K562 (cell line): ENCODE measurements around the gene NKAIN4. TPM values are rescaled to one million over a fixed set of nuclear protein-coding genes. Genes with fewer than 3 reads are reported as not detected.

Experiments used
- ATAC-seq: fragments of 200-7000 bp; cut with Tn5 transposase; 3 replicates; pipeline ENCODE4 v1.9.1; 2020; ENCODE audit warnings: moderate library complexity
- BruUV-seq: library from RNA; stranded (reverse); fragments of 400-500 nt; replicated peaks from 2 replicates; lab custom pipeline; 2021; lab: Mats Ljungman, UMichigan
- CTCF ChIA-PET: fragments of 300-600 bp; formaldehyde crosslinking; extraction: SDS; loops from one replicate; lab custom pipeline; 2021; ENCODE audit warnings: low intra/inter-chr PET ratio; lab: Yijun Ruan, JAX
- POLR2A ChIA-PET: fragments of 300-600, 350-650 bp; sonication (Branson Sonifier 250); formaldehyde crosslinking; extraction: SDS; loops from one replicate; lab custom pipeline; 2021; ENCODE audit warnings: antibody characterized with exemption, inconsistent platforms; lab: Yijun Ruan, JAX
- DNase-seq, 4 experiments: peaks; one replicate each; pipeline versions ENCODE4 v3.0.0 to v3.0.0-alpha.2; 2011 to 2018; ENCODE audit warnings: low spot score in 3 of 4, mixed read lengths in 3 of 4; ENCODE audit errors: extremely low read depth in 1 of 4
- FAIRE-seq: peaks from 2 replicates; lab custom pipeline; 2011; peaks lifted over from hg19 to GRCh38; lab: Jason Lieb, UNC
- H2AFZ ChIP-seq: 2 replicates; pipeline ENCODE4 v1.6.0; 2011; ENCODE audit warnings: low read depth, low read length, control low read depth, inconsistent platforms
- H3K27ac ChIP-seq: fragments of 200-600 bp; 3 replicates; pipeline ENCODE4 v1.8.0; 2011; ENCODE audit warnings: low read depth, mild to moderate bottlenecking, control low read depth, inconsistent platforms, low read length, moderate library complexity, mixed read lengths; ENCODE audit errors: extremely low read depth
- H3K27me3 ChIP-seq, 2 experiments: fragments of 300-600 bp in 1 of 2; 2 replicates in 1 of 2; 3 replicates in 1 of 2; pipeline versions ENCODE4 v1.6.0 to v1.8.0; 2011; ENCODE audit warnings: inconsistent platforms in 2 of 2, low read length in 2 of 2, mild to moderate bottlenecking in 1 of 2, mixed read lengths in 1 of 2, moderate library complexity in 1 of 2; ENCODE audit not compliant: control insufficient read depth in 2 of 2, insufficient read depth in 2 of 2
- H3K36me3 ChIP-seq: fragments of 300-600 bp; 3 replicates; pipeline ENCODE4 v1.8.0; 2011; ENCODE audit warnings: mild to moderate bottlenecking, low read length, inconsistent platforms; ENCODE audit not compliant: control insufficient read depth, insufficient read depth
- H3K4me1 ChIP-seq, 2 experiments: fragments of 200-600 bp in 1 of 2; replicated peaks in 1 of 2; 2 replicates in 1 of 2; 3 replicates in 1 of 2; pipeline versions ENCODE4 v1.5.1 to v1.8.0; 2011; ENCODE audit warnings: inconsistent platforms in 2 of 2, low read length in 2 of 2, mild to moderate bottlenecking in 1 of 2, mixed read lengths in 1 of 2, moderate library complexity in 1 of 2; ENCODE audit not compliant: control insufficient read depth in 2 of 2, insufficient read depth in 2 of 2
- H3K4me2 ChIP-seq: 2 replicates; pipeline ENCODE4 v1.6.1; 2011; ENCODE audit warnings: low read length, control low read depth, inconsistent platforms, mixed read lengths; ENCODE audit not compliant: insufficient read depth
- H3K4me3 ChIP-seq: fragments of 200-600 bp; sonication (generic), shearing (Covaris generic); 2 replicates; pipeline ENCODE4 v1.5.1; 2016; ENCODE audit warnings: control low read depth, inconsistent platforms
- H3K79me2 ChIP-seq: fragments of 200-600 bp; 3 replicates; pipeline ENCODE4 v1.8.0; 2011; ENCODE audit warnings: low read length, inconsistent platforms; ENCODE audit not compliant: control insufficient read depth, insufficient read depth
- H3K9ac ChIP-seq, 2 experiments: 2 replicates each; pipeline versions ENCODE4 v1.6.0 to v1.6.1; 2011; ENCODE audit warnings: low read depth in 2 of 2, low read length in 2 of 2, control low read depth in 1 of 2, inconsistent platforms in 1 of 2, mild to moderate bottlenecking in 1 of 2, mixed read lengths in 1 of 2; ENCODE audit not compliant: insufficient read depth in 1 of 2
- H3K9me1 ChIP-seq: one replicate; pipeline ENCODE4 v1.6.0; 2011; ENCODE audit warnings: inconsistent platforms, mild to moderate bottlenecking, low read length, moderate library complexity; ENCODE audit not compliant: control insufficient read depth, insufficient read depth
- H3K9me3 ChIP-seq: replicated peaks from 2 replicates; pipeline ENCODE4 v1.5.1; 2011; ENCODE audit warnings: low read depth, low read length, inconsistent platforms; ENCODE audit not compliant: control insufficient read depth, insufficient read depth
- H4K20me1 ChIP-seq: replicated peaks from 2 replicates; pipeline ENCODE4 v1.6.1; 2011; ENCODE audit warnings: low read length, inconsistent platforms, mixed read lengths; ENCODE audit not compliant: control insufficient read depth, insufficient read depth
- BCOR ChIP-seq: fragments of 450-650 bp; IDR thresholded peaks from 2 replicates; pipeline ENCODE4 v1.6.1; 2016
- KDM5B ChIP-seq: fragments of 200-600 bp; sonication (generic); IDR thresholded peaks from 2 replicates; pipeline ENCODE4 v1.6.1; 2012; ENCODE audit warnings: low read depth, mild to moderate bottlenecking, moderate library complexity, low read length, control low read depth, inconsistent platforms; ENCODE audit not compliant: insufficient replicate concordance
- MNT ChIP-seq, 2 experiments: fragments of 450-650 bp; conservative IDR thresholded peaks; 2 replicates each; pipeline ENCODE4 v1.6.1; 2017; ENCODE audit warnings: mild to moderate bottlenecking in 2 of 2, moderate library complexity in 2 of 2
- NELFE ChIP-seq: IDR thresholded peaks from 2 replicates; pipeline ENCODE4 v1.6.1; 2011; ENCODE audit warnings: mild to moderate bottlenecking; ENCODE audit not compliant: insufficient read depth, insufficient read length
- POLR2H ChIP-seq: IDR thresholded peaks from 2 replicates; pipeline ENCODE4 v1.6.1; 2016; ENCODE audit warnings: missing genetic modification characterization, low read depth, mild to moderate bottlenecking, control low read depth, missing compliant biosample characterization, moderate library complexity
- RBM25 ChIP-seq: fragments of 200-400 bp; formaldehyde crosslinking; IDR thresholded peaks from 2 replicates; pipeline ENCODE4 v1.6.1; 2018; ENCODE audit warnings: low read length, low read depth, moderate library complexity; ENCODE audit not compliant: severe bottlenecking
- ZFP36 ChIP-seq: fragments of 150-350 bp; IDR thresholded peaks from 2 replicates; pipeline ENCODE4 v1.6.1; 2018; ENCODE audit warnings: low read length, low read depth; ENCODE audit not compliant: partially characterized antibody
- WGBS: fragments of 100-300 bp; shearing (Covaris generic); methylation state at CpG from one replicate; pipeline ENCODE4 v1.1.6; 2016; ENCODE audit warnings: low coverage, mixed read lengths; ENCODE audit not compliant: insufficient coverage; ENCODE audit errors: missing lambda C conversion rate; 5-methylcytosine and 5-hydroxymethylcytosine counted together
- in situ Hi-C: fragments of 300-500 bp; cut with MboI; formaldehyde crosslinking; loops from 4 replicates; pipeline ENCODE4 v1.15.0; 2018; ENCODE audit warnings: inconsistent platforms, mixed read lengths
- intact Hi-C: fragments of 100-400 bp; cut with micrococcal nuclease; formaldehyde crosslinking; loops from 2 replicates; pipeline ENCODE4 v1.14.2; 2022
- polyA plus RNA-seq, 8 experiments: library from polyadenylated mRNA; depleted of rRNA in 4 of 8; stranded (reverse) in 5 of 8; unstranded in 3 of 8; fragments of >200 nt; fragmentation: Nextera tagmentation in 2 of 8; fragmentation: Illumina TruSeq in 1 of 8; extraction: Ambion mirVana in 2 of 8; extraction: Trizol in 1 of 8; gene quantifications; 2 replicates each; pipeline versions ENCODE4 v1.2.1 to v1.2.3, GENCODE V29; 2011 to 2014; ENCODE audit warnings: inconsistent platforms in 1 of 8, missing spikeins in 1 of 8
- total RNA-seq, 7 experiments: library from RNA; depleted of rRNA in 6 of 7; stranded (reverse); fragments of >200 nt in 6 of 7; fragmentation: Illumina TruSeq in 2 of 7; extraction: Trizol in 2 of 7; gene quantifications; 2 replicates each; pipeline versions ENCODE4 v1.2.1 to v1.2.3, GENCODE V29; 2011 to 2021; ENCODE audit warnings: low replicate concordance in 1 of 7

NKAIN4 gene
- total and polyA plus RNA-seq, 9 of the 15 experiments (the other 6 are each of a cell fraction or from before 2014, with no cell fraction given): not detected

- ChIA-PET CTCF (no interaction called here), POLR2A (interaction anchor here (1.7 kb wide), 1 partner anchor 12 kb away, joined by 6 read pairs; no protein-coding TSS in a partner anchor)
- no peak for FAIRE-seq
These were observed 16.5 kb upstream of the NKAIN4 start for GRCh38 chr20:63270606-63271325.

DNA sequence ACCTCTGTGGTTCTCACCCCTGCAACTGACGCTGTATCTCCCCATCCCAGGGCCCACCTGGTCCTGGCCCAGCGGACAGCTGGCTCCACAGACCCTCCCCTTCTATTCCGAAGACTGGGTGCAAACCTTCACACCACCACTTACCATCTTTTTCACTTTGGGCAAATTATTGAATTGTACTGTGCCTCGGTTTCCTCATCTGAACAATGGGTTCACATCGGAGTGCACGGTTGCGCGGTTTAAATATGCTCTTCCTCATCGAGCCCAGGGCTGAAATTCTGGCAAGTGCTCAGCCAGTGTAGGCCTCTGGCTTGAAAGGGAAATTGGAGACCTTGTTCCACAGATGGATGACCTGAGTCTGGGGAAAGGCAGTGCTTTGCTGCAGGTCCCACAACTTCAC, 15.5 kb upstream of the NKAIN4 start:
- ATAC-seq: no peak
- Histone ChIP-seq H3K27ac (no peak overlapping the region), H4K20me1 (peaks cover 21% of the 10 kb centered on the region), H3K9me3 (no peaks in the 10 kb centered on the region), H3K36me3 (peaks cover under 1% of the 10 kb centered on the region; the same call in 2 of the 3 replicates), H3K27me3 (peaks cover 0 to 25% of the 10 kb centered on the region in 2 experiments; a peak in 4 of 5 replicates), H3K9me1 (no peaks in the 10 kb centered on the region), H3K4me3 (no peak overlapping the region), H3K9ac (no peak overlapping the region), H3K79me2 (peaks cover 23% of the 10 kb centered on the region), H3K4me1 (peaks cover 12 to 18% of the 10 kb centered on the region in 2 experiments; a peak in 4 of 5 replicates), H2AFZ (no peak overlapping the region), H3K4me2 (no peak overlapping the region)
- no peak for DNase-seq
- in situ Hi-C loops (no loop called here), intact Hi-C loops (no loop called here)
- no TSS peak for BruUV-seq
- ChIA-PET POLR2A (interaction anchor here (0.6 kb wide), 2 partner anchors 17 to 40 kb away, joined by 3 read pairs; no protein-coding TSS in a partner anchor), CTCF (no interaction called here)
- WGBS: 65% methylated on average over 9 of the region's 9 CpGs
- no peak for FAIRE-seq
- TF ChIP-seq POLR2H (tag) (no peak), BCOR (peak; percentile 75), KDM5B (peak; percentile 42), ZFP36 (no peak), MNT (conservative IDR thresholded peaks at IDR 0.05) (no peak), RBM25 (peak; percentile 84)
- TF ChIP-seq, all 486 proteins: peak for 3

More at GRCh38 chr20:63270606-63271325, 16.5 kb upstream of the NKAIN4 start:
- H3K36me3 ChIP-seq: peaks cover 11% of the 10 kb centered on the region; the same call in 2 of the 3 replicates
- no TSS peak for BruUV-seq
- peaks cover 0 to 21% of the 10 kb centered on the region in 2 experiments; a peak in 3 of 5 replicates for H3K27me3 ChIP-seq
- no peak for DNase-seq
- peaks cover 33% of the 10 kb centered on the region for H3K79me2 ChIP-seq
- H3K9me3 ChIP-seq: no peaks in the 10 kb centered on the region
- WGBS: 44% methylated on average over 9 of the region's 9 CpGs
- H3K9me1 ChIP-seq: no peaks in the 10 kb centered on the region
- TF ChIP-seq ZFP36: peak; percentile 89
- TF ChIP-seq NELFE: no peak
- TF ChIP-seq, all 486 proteins: peak for 1
- Histone ChIP-seq H2AFZ (no peak overlapping the region), H3K27ac (no peak overlapping the region), H3K9ac (0 out of 4 replicates have a peak overlapping the region, but pooled peaks of 1 of the 2 experiments have one; percentile 50), H3K4me3 (no peak overlapping the region), H3K4me2 (no peak overlapping the region), H4K20me1 (peaks cover 32% of the 10 kb centered on the region), H3K4me1 (peaks cover 11 to 25% of the 10 kb centered on the region in 2 experiments; a peak in 4 of 5 replicates)
- in situ Hi-C loops: no loop called here
- ATAC-seq: no peak
- intact Hi-C loops: no loop called here
